ENCODE measurements around the gene SEM1.
"Not testable (repeated sequence)": the region's sequence is repeated elsewhere in the genome, so short reads cannot be mapped to it uniquely, and the experiment has no call there.

Gene SEM1

DNA sequence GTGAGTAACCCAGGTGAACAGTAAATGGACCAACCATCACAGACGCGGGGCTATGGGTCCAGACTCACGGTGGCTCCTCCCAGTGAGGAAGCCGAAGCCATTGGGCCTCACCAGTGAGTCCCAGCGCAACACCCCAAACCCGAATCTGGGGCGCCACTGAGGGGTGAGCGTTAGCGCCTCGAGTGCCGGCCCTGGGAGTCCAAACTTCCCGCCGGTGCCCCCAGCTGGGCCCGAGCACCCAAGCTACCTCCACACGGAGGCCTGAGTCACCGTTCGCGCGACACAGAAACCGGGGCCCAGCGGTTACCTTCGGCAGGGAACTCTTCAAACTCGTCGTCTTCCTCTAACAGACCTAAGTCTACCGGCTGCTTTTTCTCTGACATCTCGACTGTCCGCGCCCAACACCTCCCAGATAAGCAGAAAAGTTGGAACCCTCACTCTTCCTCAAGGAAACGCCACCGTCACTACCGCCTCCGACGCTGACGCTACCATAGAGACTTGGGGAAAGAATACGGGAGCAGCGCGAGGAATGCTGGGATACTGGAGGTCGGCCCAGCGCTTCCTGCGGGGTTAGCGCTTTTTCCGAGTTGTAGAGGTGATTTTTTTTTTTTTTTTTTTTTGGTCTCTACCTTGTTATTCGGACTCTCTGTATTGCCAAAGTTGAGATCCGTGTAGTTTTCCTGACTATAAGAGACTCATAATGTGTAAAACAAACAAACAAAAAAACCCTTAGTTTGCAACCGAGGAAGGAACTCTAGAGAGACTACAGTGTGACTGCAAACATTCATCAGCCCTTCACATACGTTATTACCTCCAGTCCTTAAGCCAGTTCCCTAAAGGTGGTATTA, at the start of gene SEM1:
Gene SEM1 (minus strand): TSS at position 466 of the 848 bp plus-strand sequence. CDS start 83 bp downstream, at position 383.
- DNase-seq (ENCODE audit: insufficient read length, low spot score) (peak; percentile 34), FAIRE-seq (no peak)

DNA sequence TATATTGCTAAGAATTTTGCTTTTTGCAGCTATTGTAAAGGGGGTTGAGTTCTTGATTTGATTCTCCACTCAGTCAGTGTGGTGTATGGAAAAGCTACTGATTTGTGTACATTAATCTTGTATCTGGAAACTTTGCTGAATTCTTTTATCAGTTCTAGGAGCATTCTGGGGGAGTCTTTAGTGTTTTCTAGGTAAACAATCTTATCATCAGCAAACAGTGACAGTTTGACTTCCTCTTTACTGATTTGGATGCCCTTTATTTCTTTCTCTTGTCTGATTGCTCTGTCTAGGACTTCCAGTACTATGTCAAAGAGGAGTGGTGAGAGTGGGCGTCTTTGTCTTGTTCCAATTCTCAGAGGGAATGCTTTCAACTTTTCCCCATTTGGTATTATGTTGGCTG, 48.2 kb upstream of the SEM1 start:
- FAIRE-seq; DNase-seq (ENCODE audit: insufficient read length, low spot score): not testable (repeated sequence)

DNA sequence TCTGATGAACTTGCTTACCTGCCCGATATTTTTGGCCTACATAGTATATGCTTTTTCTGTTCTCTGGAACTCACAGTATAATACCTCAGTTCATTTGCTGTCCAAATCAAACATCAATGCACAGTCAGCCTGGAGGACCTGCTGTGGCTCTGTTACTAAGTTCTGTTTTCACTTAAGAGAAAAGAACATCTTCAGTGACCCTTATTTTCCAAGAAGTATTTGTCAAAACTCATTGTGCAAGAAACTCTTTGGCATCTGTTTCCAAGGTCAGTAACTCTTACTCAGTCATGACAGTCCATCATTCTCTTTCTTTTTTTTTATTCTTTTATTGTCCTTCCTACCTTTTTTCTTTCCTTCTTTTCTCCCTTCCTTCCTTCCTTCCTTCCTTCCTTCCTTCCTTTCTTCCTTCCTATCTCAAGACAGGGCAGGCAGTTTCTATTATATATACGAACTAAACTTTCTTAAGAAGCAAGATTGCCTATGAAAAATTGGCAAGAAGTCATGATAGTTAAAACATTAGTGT, 37.8 kb upstream of the SEM1 start:
- FAIRE-seq (no peak), DNase-seq (ENCODE audit: insufficient read length, low spot score) (no peak)

DNA sequence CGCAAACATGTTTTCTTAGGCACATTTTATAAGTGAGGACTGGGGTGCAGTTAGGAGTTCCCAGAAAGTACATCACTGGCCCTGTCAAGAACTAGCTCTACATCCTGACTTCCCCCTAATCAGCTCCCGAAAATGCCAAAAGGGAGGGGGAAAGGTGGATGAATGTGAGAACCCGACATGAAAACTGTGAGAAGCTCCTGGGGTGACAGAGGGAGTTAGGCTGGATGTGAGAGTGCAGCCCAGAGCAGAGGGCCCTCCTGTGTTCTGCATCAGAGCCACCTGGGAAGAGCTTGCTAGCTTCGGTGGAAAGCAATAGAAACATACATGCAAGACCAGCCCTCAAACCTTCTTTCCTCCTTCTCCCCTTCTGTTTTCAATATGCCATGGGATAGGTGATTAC, 30.5 kb upstream of the SEM1 start:
- FAIRE-seq (no peak), DNase-seq (ENCODE audit: insufficient read length, low spot score) (no peak)

DNA sequence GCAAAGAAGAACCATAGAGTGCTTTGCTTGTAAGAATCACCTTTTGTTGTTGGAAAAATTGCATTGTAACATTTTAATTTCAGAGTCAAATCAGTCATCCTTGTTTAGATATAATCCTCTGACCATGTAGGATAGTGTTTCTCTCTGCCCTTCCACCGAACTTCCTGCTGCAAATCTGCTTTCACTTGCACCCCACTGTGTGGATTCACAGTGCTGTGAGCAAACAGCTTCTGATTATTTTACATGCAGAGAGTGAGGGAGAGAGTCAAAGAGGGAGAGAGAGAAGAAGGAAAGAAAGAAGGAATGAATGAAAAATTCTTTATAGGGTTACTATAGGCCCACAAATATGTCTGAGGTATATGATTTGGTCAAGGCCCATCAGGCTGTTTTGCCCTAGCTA, 30.0 kb upstream of the SEM1 start:
- FAIRE-seq = no peak
- DNase-seq (ENCODE audit: insufficient read length, low spot score) = no peak

DNA sequence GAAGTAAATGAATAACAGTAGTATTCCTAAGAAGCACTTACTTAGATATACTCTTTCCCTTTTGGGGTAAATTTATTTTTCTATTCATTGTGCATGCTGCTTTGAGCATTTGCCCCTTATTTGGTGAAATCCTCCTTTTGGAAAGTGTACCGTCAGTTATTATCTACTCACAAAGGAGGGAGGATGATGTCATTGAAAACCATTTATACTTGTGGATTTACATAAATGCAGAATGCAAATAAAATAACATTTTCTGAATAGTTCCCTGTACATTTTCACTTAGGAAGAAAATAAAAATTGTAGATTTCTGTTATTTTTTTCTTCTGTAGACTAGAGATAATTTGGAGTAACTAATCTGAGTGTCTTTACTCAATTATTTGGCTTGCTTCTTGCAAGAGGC, 29.5 kb upstream of the SEM1 start:
- DNase-seq (ENCODE audit: insufficient read length, low spot score) (no peak), FAIRE-seq (no peak)

DNA sequence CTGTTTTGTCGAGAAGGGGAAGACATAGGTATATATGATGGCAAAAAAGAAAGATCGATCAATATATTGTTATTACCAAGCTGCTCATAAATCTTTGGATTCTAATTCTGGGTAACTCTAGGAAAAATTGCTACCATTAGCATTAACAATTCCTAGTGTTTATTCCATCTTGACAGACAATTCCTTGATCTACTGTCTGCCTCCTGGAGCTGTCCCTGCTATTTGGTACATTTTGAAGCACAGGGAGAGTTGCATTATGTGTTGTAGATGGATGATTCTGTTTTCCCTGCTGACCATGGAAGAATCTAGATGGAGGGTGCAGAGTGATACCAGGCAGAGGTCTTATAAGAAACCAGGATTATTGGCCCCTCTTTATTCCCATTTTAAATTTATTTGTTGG, 29.1 kb upstream of the SEM1 start:
- FAIRE-seq = no peak
- no peak for DNase-seq (ENCODE audit: insufficient read length, low spot score)

DNA sequence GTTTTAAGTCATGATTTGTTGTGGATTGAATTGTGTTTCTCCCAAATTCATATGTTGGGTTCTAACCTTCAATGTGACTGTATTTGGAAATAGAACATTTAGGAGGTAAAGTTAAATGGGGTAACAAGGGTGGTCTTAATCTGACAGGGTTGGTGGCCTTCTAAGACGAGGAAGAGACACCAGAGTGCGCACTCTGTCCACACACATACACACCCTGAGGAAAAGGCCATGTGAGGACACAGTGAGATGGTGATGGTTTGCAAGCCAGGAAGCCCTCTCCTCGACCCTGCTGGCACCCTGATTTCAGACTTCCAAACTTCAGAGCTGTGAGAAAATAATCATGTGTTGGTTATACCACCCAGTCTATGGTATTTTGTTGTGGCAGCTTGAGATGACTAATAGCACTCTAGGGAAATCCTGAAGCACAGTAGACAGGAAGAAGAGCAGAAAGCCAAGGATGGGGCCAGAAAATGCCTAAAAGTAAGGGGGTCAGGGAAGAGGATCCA, 28.0 kb upstream of the SEM1 start:
- no peak for FAIRE-seq
- DNase-seq (ENCODE audit: insufficient read length, low spot score) = no peak

DNA sequence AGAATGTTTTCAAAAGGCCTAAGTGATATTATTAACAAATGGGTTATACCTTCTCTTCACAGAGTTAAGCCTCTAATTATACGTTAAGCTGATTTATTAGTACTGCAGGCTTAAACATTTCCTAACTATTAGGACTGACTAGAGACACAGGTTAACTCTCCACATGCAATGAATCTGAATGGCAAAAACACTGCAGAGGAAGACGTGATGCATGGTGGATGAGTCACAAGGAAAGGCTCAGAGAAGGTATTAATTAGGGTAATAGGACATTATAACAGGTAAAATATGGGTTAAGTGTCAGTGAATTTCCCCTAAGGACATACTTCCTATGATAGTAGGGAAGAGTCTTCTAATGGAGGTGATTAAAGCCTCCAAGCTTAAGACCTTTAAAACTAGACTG, 24.7 kb upstream of the SEM1 start:
- FAIRE-seq (no peak), DNase-seq (ENCODE audit: insufficient read length, low spot score) (no peak)

DNA sequence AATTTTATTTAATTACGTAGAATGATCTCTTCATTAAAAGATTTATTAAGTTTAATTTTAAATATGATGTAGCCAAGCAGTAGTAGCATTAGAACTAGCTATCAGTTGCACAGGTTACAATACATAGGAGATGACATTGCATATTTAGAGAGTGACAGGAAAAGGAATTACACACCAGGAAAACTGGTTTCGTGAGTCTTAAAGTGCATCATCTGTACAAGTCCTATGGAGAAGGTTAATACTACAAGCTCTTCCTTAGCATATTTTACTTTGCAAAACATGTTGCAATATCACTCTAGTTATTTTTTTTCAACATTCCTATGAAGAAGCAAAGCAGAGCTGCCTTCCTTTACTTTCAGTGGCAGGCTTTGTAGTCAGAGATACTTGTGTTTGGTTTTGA, 20.2 kb upstream of the SEM1 start:
- FAIRE-seq (no peak), DNase-seq (ENCODE audit: insufficient read length, low spot score) (no peak)

DNA sequence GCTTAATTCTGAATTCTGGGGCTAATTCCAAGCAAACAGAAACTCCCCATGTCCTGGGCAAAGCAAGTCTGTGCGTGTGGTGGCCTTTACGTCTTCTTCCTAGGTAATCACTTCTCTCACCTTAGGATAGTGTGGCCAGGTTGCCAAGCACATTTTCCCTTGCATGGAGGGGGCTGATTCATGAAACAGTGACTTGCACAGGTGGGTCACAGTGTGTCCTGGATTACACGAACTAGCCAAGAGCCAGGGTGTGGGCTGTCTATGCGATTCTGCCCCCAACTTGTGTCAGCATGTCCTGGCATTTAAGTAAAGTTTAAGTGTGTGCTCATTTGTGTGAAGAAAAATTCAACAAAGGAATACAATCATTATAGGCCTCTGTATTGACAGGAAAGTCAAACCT, 18.5 kb upstream of the SEM1 start:
- DNase-seq (ENCODE audit: insufficient read length, low spot score) = no peak
- no peak for FAIRE-seq

DNA sequence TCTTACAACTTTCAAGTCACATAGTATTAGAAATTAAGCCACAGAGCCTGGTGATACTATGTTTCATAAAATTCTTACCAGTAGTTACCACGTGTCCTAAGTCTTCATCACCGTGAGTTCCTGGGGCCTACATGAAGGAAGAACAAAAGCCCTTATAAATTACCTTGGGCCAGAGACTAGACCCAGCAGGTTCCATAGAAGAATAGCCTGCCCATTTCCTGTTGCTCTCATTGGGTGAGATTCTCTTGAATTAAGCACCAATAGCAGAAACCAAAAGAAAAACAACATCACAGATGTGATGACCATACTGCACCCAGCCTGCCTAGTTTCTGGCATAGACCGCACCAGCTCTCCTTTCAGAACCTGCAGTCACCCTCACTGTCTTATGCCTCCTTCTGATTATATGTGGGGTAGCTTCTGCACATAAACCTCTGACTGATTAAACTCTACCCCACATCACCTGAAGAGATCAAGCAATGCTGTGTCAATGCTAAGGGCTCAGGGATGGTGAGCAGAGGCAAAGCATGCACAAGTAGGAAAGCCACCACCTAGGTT, 18.0 kb upstream of the SEM1 start:
- no peak for DNase-seq (ENCODE audit: insufficient read length, low spot score)
- no peak for FAIRE-seq

DNA sequence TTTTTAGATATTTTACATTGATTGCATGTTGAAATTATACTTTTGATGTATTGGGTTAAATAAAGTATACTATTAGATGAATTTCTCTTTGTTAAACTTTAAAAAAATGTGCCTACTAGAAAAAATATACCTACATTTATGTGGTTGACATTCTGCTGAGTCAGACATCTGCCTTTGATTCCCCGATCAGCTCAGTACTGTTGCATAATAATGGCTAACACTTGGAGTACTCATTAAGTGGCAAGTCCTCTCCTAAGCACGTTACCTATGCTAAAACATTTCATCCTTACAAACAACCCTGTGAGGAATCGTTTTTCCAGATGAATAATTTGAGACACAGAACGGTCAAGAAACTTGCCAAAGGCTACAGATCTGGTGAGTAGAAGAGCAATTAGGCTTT, 14.0 kb upstream of the SEM1 start:
- no peak for DNase-seq (ENCODE audit: insufficient read length, low spot score)
- no peak for FAIRE-seq

DNA sequence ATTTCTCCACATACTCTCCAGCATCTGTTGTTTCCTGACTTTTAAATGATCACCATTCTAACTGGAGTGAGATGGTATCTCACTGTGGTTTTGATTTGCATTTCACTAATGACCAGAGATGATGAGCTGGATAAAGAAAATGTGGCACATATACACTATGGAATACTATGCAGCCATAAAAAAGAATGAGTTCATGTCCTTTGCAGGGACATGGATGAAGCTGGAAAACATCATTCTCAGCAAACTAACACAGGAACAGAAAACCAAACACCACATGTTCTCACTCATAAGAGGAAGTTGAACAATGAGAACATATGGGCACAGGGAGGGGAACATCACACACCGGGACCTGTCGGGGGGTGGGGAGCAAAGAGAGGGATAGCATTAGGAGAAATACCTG, 13.3 kb upstream of the SEM1 start:
- DNase-seq (ENCODE audit: insufficient read length, low spot score); FAIRE-seq: not testable (repeated sequence)

DNA sequence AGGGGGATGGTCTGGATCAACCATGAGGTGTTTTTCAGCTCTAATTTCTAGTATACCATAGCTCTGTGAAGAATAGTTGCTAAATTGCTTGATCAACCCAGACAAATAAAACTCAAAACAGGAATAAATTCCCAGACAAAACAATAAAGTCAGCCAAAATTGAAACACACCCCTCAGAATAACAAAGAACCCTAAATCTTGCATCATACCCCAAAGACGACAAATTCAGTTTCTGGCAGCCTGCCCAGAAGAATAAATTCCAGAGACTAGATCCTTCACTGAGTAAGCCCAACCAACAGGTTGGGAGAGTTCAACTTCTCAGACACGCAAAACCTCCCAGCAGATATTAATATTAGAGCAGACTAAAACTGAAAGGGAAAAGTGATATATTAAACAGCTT, 11.2 kb upstream of the SEM1 start:
- DNase-seq (ENCODE audit: insufficient read length, low spot score) (no peak), FAIRE-seq (no peak)

DNA sequence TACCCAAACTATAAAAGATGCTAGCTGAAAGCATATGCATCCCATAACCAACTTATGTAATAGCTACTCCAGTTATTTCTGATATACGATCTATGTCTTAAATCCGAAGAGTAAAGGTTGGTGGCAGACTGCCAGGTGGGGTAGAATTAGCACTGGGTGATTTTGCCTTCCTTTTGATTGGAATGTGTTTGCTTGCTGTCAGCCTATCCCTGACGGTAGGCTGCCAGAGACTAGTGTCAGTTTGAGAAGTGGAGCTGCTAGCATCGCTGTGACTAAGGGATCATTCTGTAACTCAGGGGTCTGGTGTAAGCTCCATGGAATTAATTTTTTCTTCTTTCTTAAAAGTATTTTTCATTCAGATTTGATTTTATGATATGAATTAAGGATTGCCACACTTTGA, 9.5 kb upstream of the SEM1 start:
- FAIRE-seq = no peak

DNA sequence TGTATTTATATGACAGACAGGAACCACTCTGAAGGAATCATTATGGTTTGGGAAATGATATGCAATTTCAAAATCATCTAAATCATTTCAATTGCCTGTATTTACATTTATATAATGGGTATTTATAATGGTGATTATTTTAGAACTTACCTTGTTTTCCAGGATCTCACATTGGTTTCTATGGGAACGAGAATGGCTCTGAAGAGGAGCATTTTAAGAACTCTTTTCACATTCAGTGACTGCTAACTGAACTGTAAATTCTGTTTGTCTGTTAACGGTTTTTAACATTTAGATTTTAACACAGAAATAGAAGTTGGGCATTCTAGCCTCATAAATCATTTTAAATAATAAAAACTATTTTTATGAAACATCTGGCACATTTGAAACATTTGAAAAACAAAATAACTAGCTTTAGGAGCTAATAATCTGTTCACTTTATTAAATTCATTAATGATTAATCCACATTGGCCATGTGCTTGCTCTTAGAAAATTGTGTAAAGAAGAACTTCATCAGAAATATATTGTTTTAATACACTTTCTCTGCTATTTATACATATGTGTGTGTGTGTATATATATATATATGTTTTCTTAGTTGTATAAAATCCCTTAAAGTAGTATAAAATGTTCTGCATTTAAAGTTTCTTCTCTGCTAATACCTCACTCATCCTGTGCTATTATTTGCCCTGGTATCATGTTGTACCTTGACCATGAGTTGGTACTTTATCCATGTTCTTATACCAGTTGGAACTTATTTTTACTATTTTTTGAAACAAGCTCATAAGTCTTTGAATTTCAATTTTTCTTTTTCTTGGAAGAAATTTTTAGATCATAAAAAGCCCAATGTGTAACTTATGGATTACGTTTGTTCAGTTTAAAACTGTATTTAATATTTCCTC, 8.7 kb upstream of the SEM1 start:
- FAIRE-seq (no peak), DNase-seq (ENCODE audit: insufficient read length, low spot score) (no peak)

More for the DNA sequence above, 9.5 kb upstream of the SEM1 start:
- DNase-seq (ENCODE audit: insufficient read length, low spot score) = no peak

DNA sequence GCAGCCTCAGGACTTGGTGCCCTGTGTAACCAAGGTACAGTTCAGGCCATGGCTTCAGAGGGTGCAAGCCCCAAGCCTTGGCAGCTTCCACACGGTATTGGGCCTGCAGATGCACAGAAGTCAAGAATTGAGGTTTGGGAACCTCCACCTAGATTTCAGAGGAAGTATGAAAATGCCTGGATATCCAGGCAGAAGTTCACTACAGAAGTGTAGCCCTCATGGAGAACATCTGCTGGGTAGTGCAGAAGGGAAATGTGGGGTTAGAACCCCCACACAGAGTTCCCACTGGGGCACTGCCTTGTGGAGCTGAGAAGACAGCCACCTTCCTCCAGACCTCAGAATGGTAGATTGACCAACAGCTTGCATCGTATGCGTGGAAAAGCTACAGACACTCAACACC, 3.4 kb upstream of the SEM1 start:
- DNase-seq (ENCODE audit: insufficient read length, low spot score) (no peak), FAIRE-seq (no peak)

DNA sequence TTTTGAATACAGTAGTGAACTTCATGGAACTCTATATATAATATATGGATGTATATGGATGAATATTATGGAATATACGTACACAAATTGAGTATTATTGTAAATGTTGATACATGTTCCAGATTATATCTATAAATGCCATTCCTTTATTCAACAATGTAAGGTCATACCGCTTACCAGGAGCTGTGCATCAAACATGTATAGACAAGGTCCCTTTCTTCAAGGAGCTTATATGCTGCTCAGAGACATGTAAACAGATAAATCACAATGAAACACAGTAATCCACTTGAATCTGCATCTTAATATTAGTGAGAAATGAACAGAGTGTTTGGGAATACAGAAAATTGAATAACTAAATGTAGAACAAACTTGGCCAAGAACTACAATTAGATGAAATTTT, 898 bp upstream of the SEM1 start:
- DNase-seq (ENCODE audit: insufficient read length, low spot score) (no peak), FAIRE-seq (no peak)

DNA sequence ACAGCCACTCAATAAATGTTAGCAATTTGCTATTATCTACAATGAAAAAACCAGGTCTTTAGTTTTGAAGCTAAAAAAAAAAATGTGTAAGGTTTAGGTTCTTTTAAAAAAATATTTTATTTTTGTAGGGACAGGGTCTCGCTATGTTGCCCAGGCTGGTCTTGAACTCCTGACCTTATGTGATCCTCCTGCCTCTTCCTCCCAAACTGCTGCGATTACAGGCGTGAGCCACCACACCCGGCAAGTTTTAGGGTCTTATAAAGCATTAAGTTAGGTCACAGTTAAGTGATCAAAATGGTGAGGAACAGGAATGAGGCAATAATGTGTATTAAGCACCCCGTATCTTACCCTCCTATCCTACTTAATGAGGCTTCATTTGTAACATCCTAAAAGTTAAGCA, 774 bp downstream of the SEM1 start:
- DNase-seq (ENCODE audit: insufficient read length, low spot score) = no peak
- no peak for FAIRE-seq

Measured in HTR-8/SVneo (cell line).